T-cell (primary cell): ENCODE data around the gene YAF2. TPM values are rescaled to one million over a fixed set of nuclear protein-coding genes. Genes with fewer than 3 reads are reported as not detected.

ENCODE experiments used
- ATAC-seq, 4 experiments: fragments of 200-7000 bp in 3 of 4; fragments of 150-1000 bp in 1 of 4; cut with Tn5 transposase; replicated peaks in 1 of 4; 1 replicate in 3 of 4; 2 replicates in 1 of 4; pipeline ENCODE4 v1.10.0; 2021; ENCODE audit warnings: moderate library complexity in 3 of 4, mild to moderate bottlenecking in 2 of 4, moderate number of reproducible peaks in 1 of 4
- CTCF ChIA-PET, 2 donors: fragments of 300-600 bp; sonication (Branson Sonifier 250); formaldehyde crosslinking; loops; one replicate each; lab custom pipeline; 2022; ENCODE audit warnings: antibody characterized with exemption in 2 of 2; lab: Charles Lee
- POLR2A ChIA-PET, 2 donors: fragments of 300-600 bp; sonication (Branson Sonifier 250); formaldehyde crosslinking; loops; one replicate each; lab custom pipeline; 2022; ENCODE audit warnings: antibody characterized with exemption in 2 of 2; lab: Charles Lee
- DNase-seq, 35 experiments: peaks; one replicate each; pipeline versions ENCODE4 v3.0.0 to v3.0.0-alpha.2; 2013 to 2023
- H3K27ac ChIP-seq: one replicate; pipeline ENCODE4 v1.5.1; 2013; ENCODE audit warnings: low read length
- H3K27me3 ChIP-seq, 2 experiments: replicated peaks in 1 of 2; 1 replicate in 1 of 2; 2 replicates in 1 of 2; pipeline versions ENCODE4 v1.6.1 to v1.7.0; 2013; ENCODE audit warnings: low read length in 1 of 2, mixed read lengths in 1 of 2; ENCODE audit not compliant: control insufficient read depth in 2 of 2, insufficient read depth in 2 of 2; ENCODE audit errors: extremely low read depth in 1 of 2
- H3K36me3 ChIP-seq, 2 donors: 1 replicate in 1 of 2; 2 replicates in 1 of 2; pipeline versions ENCODE4 v1.6.1 to v1.7.0; 2013; ENCODE audit warnings: low read length in 1 of 2; ENCODE audit not compliant: control insufficient read depth in 2 of 2, insufficient read depth in 1 of 2; ENCODE audit errors: extremely low read depth in 1 of 2
- H3K4me1 ChIP-seq, 2 experiments: 1 replicate in 1 of 2; 2 replicates in 1 of 2; pipeline versions ENCODE4 v1.6.1 to v1.7.0; 2013; ENCODE audit warnings: low read length in 2 of 2, mixed read lengths in 1 of 2; ENCODE audit not compliant: insufficient read depth in 2 of 2, control insufficient read depth in 1 of 2; ENCODE audit errors: extremely low read depth in 1 of 2
- H3K4me3 ChIP-seq, 2 donors: 1 replicate in 1 of 2; 2 replicates in 1 of 2; pipeline versions ENCODE4 v1.5.1 to v1.7.0; 2013; ENCODE audit warnings: mild to moderate bottlenecking in 2 of 2, low read length in 1 of 2, moderate library complexity in 1 of 2; ENCODE audit not compliant: control insufficient read depth in 1 of 2; ENCODE audit errors: extremely low read depth in 1 of 2
- H3K9me3 ChIP-seq: 2 replicates; pipeline ENCODE4 v1.7.0; 2013
- H3K27ac Mint-ChIP-seq, 2 donors: one replicate each; pipeline ENCODE4 v1.8.0; 2020 to 2021; ENCODE audit warnings: mild to moderate bottlenecking in 2 of 2, mixed read lengths in 2 of 2
- H3K27me3 Mint-ChIP-seq, 2 donors: one replicate each; pipeline ENCODE4 v1.8.0; 2021 to 2022; ENCODE audit warnings: mixed read lengths in 2 of 2
- H3K36me3 Mint-ChIP-seq: one replicate; pipeline ENCODE4 v1.8.0; 2021; ENCODE audit warnings: mixed read lengths
- H3K4me1 Mint-ChIP-seq, 3 donors: one replicate each; pipeline ENCODE4 v1.8.0; 2020 to 2022; ENCODE audit warnings: mixed read lengths in 3 of 3, mild to moderate bottlenecking in 1 of 3
- H3K4me3 Mint-ChIP-seq, 3 donors: one replicate each; pipeline ENCODE4 v1.8.0; 2020 to 2022; ENCODE audit warnings: mild to moderate bottlenecking in 3 of 3, mixed read lengths in 3 of 3, moderate library complexity in 3 of 3
- H3K9me3 Mint-ChIP-seq, 3 donors: one replicate each; pipeline ENCODE4 v1.8.0; 2020 to 2022; ENCODE audit warnings: mixed read lengths in 3 of 3
- WGBS: methylation state at CpG from one replicate; pipeline ENCODE4 v1.1.5; 2013; ENCODE audit warnings: missing lambda C conversion rate; ENCODE audit not compliant: insufficient coverage; 5-methylcytosine and 5-hydroxymethylcytosine counted together
- total RNA-seq, 35 experiments: library from RNA in 6 of 35; stranded (reverse) in 6 of 35; fragments of 120-200 nt in 1 of 35; gene quantifications; one replicate each; pipeline versions ENCODE4 v1.2.1 to v1.2.4 and lab custom pipeline; 2013 to 2026

The YAF2 gene
- total RNA-seq, 5 donors from 2014 or later (not counting 1 experiment from before 2014, with no cell fraction given): 37.8 to 68.3 (median 43.6) TPM

DNA sequence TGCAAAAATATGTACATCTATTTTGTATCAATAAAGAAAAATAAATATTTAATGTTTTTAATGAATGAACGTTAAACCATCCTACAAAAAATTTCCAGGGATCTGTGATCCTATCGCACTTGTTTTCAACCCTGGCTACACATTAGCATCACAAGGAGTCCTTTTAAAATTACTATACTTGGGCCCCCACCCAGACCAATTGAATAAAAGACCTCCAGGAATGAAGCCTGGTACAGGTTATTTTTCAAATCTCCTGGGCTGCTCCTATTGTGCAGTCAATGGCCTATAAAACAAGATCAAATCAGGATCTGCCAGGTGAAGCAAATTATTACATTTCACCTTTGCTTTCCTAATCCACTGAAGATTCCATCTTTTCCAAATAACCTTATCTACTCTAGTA lies 59.9 kb downstream of the YAF2 start:
- no peak overlapping the region for H3K4me3 ChIP-seq
- DNase-seq (no peak), ATAC-seq (no peak)
- no CpG with 5 or more reads among the region's 2 CpGs for WGBS
- Mint-ChIP-seq H3K9me3 (peaks cover 0 to 4% (median 3%) of the 10 kb centered on the region in 3 donors), H3K27me3 (no peaks in the 10 kb centered on the region), H3K4me1 (peaks cover 20 to 30% (median 26%) of the 10 kb centered on the region in 3 donors), H3K27ac (no peak overlapping the region), H3K4me3 (no peak overlapping the region), H3K36me3 (peaks cover 38% of the 10 kb centered on the region)
- no peaks in the 10 kb centered on the region for H3K9me3 ChIP-seq
- peaks cover 10 to 13% of the 10 kb centered on the region in 2 donors for H3K36me3 ChIP-seq
- ChIA-PET POLR2A (no interaction called here), CTCF (no interaction called here)
- no peaks in the 10 kb centered on the region for H3K27me3 ChIP-seq
- H3K4me1 ChIP-seq: no peaks in the 10 kb centered on the region
- H3K27ac ChIP-seq: no peak overlapping the region

DNA sequence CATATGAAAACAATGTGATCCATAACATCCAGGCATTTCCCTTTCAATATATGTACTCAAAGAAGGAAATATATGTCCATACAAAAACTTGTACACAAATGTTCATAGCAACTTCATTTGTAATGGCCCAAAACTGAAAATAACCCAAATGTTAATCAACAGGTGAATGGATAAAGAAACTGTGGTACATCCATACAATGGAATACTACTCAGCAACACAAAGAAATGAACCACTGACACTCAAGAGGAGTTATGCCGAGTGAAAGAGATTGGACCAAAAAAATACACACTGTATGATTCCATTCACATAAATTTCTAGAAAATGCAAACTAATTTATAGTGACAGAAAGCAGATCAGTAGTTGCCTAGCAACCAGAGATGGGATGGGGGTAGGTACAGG lies 63.1 kb downstream of the YAF2 start:
- H3K27ac Mint-ChIP-seq: no peak overlapping the region
- H3K9me3 Mint-ChIP-seq: peaks cover 0 to 4% (median 3%) of the 10 kb centered on the region in 3 donors
- no peak overlapping the region for H3K4me3 Mint-ChIP-seq
- WGBS: no CpG with 5 or more reads among the region's 1 CpG
- H3K4me1 Mint-ChIP-seq: peaks cover 17 to 24% (median 21%) of the 10 kb centered on the region in 3 donors
- ATAC-seq (no peak), DNase-seq (no peak)
- ChIA-PET CTCF (no interaction called here), POLR2A (no interaction called here)
- H3K27ac ChIP-seq: no peak overlapping the region
- H3K36me3 ChIP-seq: peaks cover 10 to 20% of the 10 kb centered on the region in 2 donors
- H3K4me1 ChIP-seq: no peaks in the 10 kb centered on the region
- no peaks in the 10 kb centered on the region for H3K27me3 ChIP-seq
- no peaks in the 10 kb centered on the region for H3K9me3 ChIP-seq
- peaks cover 40% of the 10 kb centered on the region for H3K36me3 Mint-ChIP-seq
- no peaks in the 10 kb centered on the region for H3K27me3 Mint-ChIP-seq
- no peak overlapping the region for H3K4me3 ChIP-seq

DNA sequence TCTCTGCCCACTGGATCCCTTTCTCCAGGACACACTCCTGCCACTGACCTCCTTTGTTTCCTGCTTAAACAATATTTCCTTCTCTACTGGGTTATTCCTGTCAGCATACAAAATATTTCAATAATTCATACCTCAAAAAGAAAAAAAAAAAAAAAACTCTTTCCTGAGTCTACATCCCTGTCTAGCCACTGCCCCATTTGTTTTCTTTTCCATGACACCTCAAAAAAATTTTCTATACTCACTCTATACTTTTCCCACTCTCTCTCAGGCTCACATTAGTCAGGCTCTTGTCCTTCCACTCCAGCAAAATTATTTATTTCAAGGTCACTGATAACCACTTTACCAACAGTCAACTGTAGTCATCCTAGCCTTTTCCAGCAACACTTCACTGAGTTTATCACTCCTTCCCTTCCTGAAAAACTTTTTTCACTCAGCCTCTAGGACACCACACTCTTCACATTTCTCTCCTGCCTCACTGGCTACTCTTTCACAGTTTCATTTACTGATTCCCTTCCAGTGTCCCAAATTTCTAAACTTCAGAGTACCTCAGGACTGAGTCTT lies 64.0 kb downstream of the YAF2 start:
- Mint-ChIP-seq H3K4me3 (no peak overlapping the region), H3K9me3 (peaks cover 0 to 4% (median 3%) of the 10 kb centered on the region in 3 donors), H3K36me3 (peaks cover 41% of the 10 kb centered on the region), H3K27ac (no peak overlapping the region), H3K27me3 (no peaks in the 10 kb centered on the region), H3K4me1 (peaks cover 17 to 24% (median 21%) of the 10 kb centered on the region in 3 donors)
- H3K27ac ChIP-seq: no peak overlapping the region
- DNase-seq (no peak), ATAC-seq (no peak)
- ChIA-PET CTCF (no interaction called here), POLR2A (no interaction called here)
- no peaks in the 10 kb centered on the region for H3K9me3 ChIP-seq
- no peaks in the 10 kb centered on the region for H3K27me3 ChIP-seq
- no peak overlapping the region for H3K4me3 ChIP-seq
- H3K4me1 ChIP-seq: no peaks in the 10 kb centered on the region
- H3K36me3 ChIP-seq: peaks cover 10 to 20% of the 10 kb centered on the region in 2 donors

GRCh38 chr12:42172441-42173210 lies 65.4 kb downstream of the YAF2 start:
- Histone ChIP-seq H3K9me3 (no peaks in the 10 kb centered on the region), H3K27me3 (no peaks in the 10 kb centered on the region), H3K36me3 (peaks cover 10 to 20% of the 10 kb centered on the region in 2 donors), H3K27ac (no peak overlapping the region), H3K4me1 (no peaks in the 10 kb centered on the region), H3K4me3 (no peak overlapping the region)
- Mint-ChIP-seq H3K4me3 (no peak overlapping the region), H3K9me3 (peaks cover 0 to 4% (median 3%) of the 10 kb centered on the region in 3 donors), H3K4me1 (peaks cover 17 to 26% (median 21%) of the 10 kb centered on the region in 3 donors), H3K27ac (no peak overlapping the region), H3K36me3 (peaks cover 41% of the 10 kb centered on the region), H3K27me3 (no peaks in the 10 kb centered on the region)
- CTCF ChIA-PET: interaction anchor here in 1 of 2 donors (0.6 kb wide), 1 partner anchor 36 kb away, joined by 8 read pairs; no protein-coding TSS in a partner anchor
- no peak for ATAC-seq
- DNase-seq: no peak
- no CpG with 5 or more reads among the region's 4 CpGs for WGBS
- POLR2A ChIA-PET: interaction anchor here in 1 of 2 donors (0.5 kb wide), 1 partner anchor 20 kb away, joined by 4 read pairs; no protein-coding TSS in a partner anchor

DNA sequence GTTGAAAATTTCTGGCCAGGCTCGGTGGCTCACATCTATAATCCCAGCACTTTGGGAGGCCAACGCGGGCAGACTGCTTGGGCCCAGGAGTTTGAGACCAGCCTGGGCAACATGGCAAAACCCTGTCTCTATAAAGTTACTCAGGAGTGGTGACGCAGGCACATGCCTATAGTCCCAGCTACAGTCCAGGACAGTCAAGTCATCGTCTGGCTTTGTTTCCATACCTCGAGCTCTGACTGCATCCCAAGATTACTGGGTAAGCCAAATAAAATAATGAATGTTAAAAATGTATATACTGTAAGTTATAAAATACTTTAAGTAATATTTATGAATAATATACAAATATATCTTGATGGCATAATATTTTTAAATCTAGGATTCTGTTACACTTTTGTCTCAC lies 70.3 kb downstream of the YAF2 start:
- Mint-ChIP-seq H3K9me3 (no peaks in the 10 kb centered on the region), H3K36me3 (peaks cover 30% of the 10 kb centered on the region), H3K27ac (no peak overlapping the region), H3K27me3 (no peaks in the 10 kb centered on the region), H3K4me3 (no peak overlapping the region), H3K4me1 (peaks cover 14 to 25% (median 15%) of the 10 kb centered on the region in 3 donors)
- 95% methylated on average over 4 of the region's 6 CpGs for WGBS
- Histone ChIP-seq H3K27me3 (no peaks in the 10 kb centered on the region), H3K36me3 (peaks cover 0 to 8% of the 10 kb centered on the region in 2 donors), H3K4me1 (peaks cover 2% of the 10 kb centered on the region in 2 experiments), H3K27ac (no peak overlapping the region), H3K4me3 (no peak overlapping the region), H3K9me3 (no peaks in the 10 kb centered on the region)
- no peak for DNase-seq
- ATAC-seq: no peak
- ChIA-PET CTCF (interaction anchor here (0.6 to 0.7 kb wide), 2 partner anchors 84 to 222 kb away, joined by 4 to 5 read pairs; no protein-coding TSS in a partner anchor), POLR2A (interaction anchor here in 1 of 2 donors (0.6 kb wide), 1 partner anchor 155 kb away, joined by 6 read pairs; no protein-coding TSS in a partner anchor)

GRCh38 chr12:42166501-42166900 lies 71.5 kb downstream of the YAF2 start:
- no peaks in the 10 kb centered on the region for H3K9me3 ChIP-seq
- H3K27ac Mint-ChIP-seq: peak overlapping the region in 1 of 2 donors; percentile 73
- no peak overlapping the region for H3K4me3 Mint-ChIP-seq
- POLR2A ChIA-PET: no interaction called here
- peaks cover 2% of the 10 kb centered on the region in 2 experiments for H3K4me1 ChIP-seq
- no peak overlapping the region for H3K4me3 ChIP-seq
- CTCF ChIA-PET: interaction anchor here in 1 of 2 donors (0.6 kb wide), 1 partner anchor 1648 kb away, joined by 6 read pairs; no protein-coding TSS in a partner anchor
- no peaks in the 10 kb centered on the region for H3K27me3 ChIP-seq
- peaks cover 0 to 9% of the 10 kb centered on the region in 2 donors for H3K36me3 ChIP-seq
- peaks cover 27% of the 10 kb centered on the region for H3K36me3 Mint-ChIP-seq
- DNase-seq (no peak), ATAC-seq (no peak)
- no peak overlapping the region for H3K27ac ChIP-seq
- no peaks in the 10 kb centered on the region for H3K9me3 Mint-ChIP-seq
- H3K27me3 Mint-ChIP-seq: no peaks in the 10 kb centered on the region
- H3K4me1 Mint-ChIP-seq: peaks cover 18 to 30% (median 20%) of the 10 kb centered on the region in 3 donors
